Stimulated activated CD8-positive, alpha-beta memory T cell treated with anti-CD3 and anti-CD28 coated beads, Interleukin-15, amount 100 ng/mL, for 1 hour (primary cell): ENCODE data around the gene HS3ST1.
"Not testable (repeated sequence)": the region's sequence is repeated elsewhere in the genome, so short reads cannot be mapped to it uniquely, and the experiment has no call there.

Source experiments
- DNase-seq: peaks from one replicate; pipeline ENCODE4 v3.0.0-alpha.2; 2020; ENCODE audit warnings: low read depth

HS3ST1 gene

DNA sequence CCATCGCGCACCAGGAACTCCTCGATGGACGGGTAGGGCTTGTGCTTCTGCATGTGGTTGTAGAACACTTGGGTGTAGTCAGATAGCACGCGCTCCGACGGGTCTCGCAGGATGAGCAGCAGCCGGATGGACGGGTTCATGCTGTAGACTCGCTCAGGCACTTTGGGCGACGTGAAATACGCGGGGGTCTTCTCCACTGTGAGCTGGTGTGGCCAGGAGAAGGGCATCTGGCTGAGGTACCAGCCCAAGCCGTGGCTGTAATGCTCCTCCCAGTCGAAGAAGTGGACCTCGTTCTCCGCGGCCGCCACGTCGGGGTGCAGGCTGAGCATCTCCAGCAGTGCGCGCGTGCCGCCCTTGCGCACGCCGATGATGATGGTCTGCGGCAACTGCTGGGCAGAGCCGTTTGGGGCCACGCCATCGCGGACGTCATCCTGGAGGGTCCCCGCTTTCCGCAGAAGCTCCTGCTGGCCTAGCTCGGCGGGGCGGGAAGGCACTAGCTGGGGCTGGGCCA lies 29.2 kb downstream of the HS3ST1 start:
- DNase-seq = no peak

DNA sequence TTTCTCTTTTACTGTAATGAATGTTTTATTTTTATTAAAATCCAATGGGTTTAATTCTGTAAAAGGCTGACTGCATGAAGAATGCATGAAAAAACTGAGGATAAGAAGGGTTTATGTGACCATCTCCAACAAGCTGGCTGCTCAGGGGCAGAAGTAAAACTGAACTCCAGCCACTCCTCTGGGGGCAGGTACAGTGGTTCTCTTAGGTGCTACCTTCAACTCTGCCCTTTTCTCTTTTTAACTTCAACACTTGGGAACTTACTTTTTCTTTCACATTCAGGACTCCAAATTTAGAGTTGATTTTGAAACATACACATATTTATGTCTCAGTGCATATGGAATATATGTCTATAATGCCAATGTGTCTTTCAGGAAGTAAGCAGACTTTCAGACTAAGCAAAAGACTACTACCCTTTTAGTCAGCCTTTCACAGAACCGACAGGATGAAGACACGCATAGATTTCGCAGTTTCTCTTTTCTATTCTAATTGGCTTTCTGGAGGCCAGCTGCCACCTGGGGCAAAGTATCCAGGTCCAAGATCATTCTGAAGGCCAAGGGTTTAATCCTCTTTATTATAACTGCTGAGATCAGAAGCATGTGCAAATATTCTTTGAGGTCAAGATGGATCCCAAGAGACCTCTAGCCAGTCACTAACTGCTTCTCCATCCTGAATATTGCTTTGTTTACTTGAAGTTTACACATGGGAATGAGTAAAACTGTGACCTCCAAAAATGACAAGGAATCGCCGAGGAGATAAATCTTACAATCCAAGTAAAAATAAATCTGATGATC lies 30.7 kb downstream of the HS3ST1 start:
- no peak for DNase-seq

DNA sequence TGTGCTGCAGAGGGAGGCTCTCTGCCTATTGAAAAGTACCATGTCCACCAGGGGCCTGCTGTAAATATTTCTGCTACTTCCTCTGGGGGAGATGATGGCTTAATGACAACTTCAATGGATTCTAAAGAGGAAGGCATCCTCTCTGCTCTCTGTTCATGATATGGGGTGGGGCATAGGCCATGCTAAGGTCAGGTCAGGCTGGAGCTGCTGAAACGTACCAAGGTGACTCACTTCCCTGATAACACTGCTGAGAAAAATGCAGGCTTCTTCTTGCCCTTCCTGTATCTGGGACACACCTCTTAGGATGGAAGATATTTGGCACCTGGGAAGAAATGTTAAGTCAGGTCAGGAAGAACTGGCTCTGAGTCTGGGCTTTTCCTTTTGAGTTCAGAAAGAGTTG lies 31.5 kb downstream of the HS3ST1 start:
- DNase-seq = no peak

- DNase-seq = no peak
Observed at GRCh38 chr4:11393551-11393950, 35.1 kb downstream of the HS3ST1 start.

DNA sequence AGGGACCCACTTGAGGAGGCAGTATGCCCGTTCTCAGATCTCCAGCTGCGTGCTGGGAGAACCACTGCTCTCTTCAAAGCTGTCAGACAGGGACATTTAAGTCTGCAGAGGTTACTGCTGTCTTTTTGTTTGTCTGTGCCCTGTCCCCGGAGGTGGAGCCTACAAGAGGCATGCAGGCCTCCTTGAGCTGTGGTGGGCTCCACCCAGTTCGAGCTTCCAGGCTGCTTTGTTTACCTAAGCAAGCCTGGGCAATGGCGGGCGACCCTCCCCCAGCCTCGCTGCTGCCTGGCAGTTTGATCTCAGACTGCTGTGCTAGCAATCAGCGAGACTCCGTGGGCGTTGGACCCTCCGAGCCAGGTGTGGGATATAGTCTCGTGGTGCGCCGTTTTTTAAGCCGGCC lies 44.6 kb downstream of the HS3ST1 start:
- not testable (repeated sequence) for DNase-seq

GRCh38 chr4:11376571-11376970 lies 52.1 kb downstream of the HS3ST1 start:
- no peak for DNase-seq

- DNase-seq = no peak
Observed at GRCh38 chr4:11376146-11376545, 52.5 kb downstream of the HS3ST1 start.

DNA sequence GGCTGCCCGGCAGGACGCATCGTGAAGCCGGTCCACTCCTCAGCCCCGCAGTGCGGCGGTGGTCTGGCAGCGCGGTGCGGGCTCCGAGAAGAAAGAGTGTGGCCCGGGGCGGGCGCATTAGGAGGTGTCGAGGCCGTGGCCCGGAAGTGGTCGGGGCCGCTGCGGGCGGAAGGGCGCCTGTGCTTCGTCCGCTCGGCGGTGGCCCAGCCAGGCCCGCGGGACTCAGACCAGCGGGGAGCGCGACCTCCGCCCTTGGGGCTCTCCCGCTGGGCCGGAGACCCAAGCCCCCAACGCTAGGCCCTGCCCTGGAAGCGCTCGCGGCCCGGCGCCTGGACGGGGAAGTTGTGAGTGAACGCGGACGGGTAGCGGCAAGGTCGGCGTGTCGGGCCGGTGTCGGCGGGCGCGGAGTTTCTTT lies 60.0 kb downstream of the HS3ST1 start:
- DNase-seq = no peak

- DNase-seq = no peak
Observed at GRCh38 chr4:11367371-11367770, 61.3 kb downstream of the HS3ST1 start.

- no peak for DNase-seq
Observed at GRCh38 chr4:11366859-11367258, 61.8 kb downstream of the HS3ST1 start.

GRCh38 chr4:11365039-11365438 lies 63.7 kb downstream of the HS3ST1 start:
- no peak for DNase-seq

GRCh38 chr4:11359591-11359990 lies 69.1 kb downstream of the HS3ST1 start:
- DNase-seq = no peak

DNA sequence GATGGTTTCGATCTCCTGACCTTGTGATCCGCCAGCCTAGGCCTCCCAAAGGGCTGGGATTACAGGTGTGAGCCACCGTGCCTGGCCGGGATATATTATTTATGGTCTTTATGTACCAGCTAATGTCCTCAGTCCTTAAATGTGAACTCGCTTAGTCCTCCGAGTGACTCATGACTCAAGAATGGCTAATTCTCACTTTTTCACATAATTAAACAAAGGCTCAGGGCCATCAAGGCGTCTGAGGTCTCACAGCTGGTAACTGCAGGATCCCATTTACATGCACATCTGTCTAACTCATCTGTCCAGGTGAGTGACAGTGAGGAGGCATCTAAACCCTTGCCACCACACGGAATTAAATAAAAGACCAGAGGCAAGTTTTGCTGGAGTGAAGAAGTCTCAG lies 73.5 kb downstream of the HS3ST1 start:
- no peak for DNase-seq

- DNase-seq = no peak
Observed at GRCh38 chr4:11354531-11354930, 74.2 kb downstream of the HS3ST1 start.

DNA sequence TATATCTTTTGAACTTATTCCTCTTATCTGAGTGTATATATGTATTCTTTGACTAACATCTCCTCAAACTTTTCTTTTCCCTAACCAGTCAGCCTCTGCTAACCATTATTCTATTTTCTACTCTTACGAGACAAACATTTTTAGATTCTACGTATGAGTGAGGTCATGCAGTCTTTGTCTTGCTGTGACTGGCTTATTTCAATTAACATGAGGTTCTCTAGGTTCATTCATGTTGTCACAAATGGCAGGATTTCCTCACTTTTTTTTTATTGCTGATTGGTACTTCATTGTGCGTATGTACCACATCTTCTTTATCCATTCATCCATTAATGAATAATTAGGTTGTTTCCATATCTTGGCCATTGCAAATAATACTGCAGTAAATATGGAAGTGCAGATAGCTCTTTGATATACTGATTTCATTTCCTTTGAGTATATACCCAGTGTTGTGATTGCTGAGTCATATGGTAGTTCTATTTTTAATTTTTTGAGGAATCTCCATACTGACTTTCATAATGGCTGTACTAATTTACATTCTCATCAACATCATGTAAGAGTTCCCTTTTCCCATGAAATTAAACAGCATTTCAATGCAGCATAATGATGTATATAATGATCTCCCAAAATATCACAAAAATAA lies 80.1 kb downstream of the HS3ST1 start:
- no peak for DNase-seq

- no peak for DNase-seq
Observed at GRCh38 chr4:11344916-11345315, 83.8 kb downstream of the HS3ST1 start.

- no peak for DNase-seq
Observed at GRCh38 chr4:11343536-11343935, 85.2 kb downstream of the HS3ST1 start.
